ENCODE data around the gene MKLN1. TPM values are rescaled to one million over a fixed set of nuclear protein-coding genes. Genes with fewer than 3 reads are reported as not detected.

Gene MKLN1
- total RNA-seq, 1 experiment from 2014 or later: 34.3 TPM

DNA sequence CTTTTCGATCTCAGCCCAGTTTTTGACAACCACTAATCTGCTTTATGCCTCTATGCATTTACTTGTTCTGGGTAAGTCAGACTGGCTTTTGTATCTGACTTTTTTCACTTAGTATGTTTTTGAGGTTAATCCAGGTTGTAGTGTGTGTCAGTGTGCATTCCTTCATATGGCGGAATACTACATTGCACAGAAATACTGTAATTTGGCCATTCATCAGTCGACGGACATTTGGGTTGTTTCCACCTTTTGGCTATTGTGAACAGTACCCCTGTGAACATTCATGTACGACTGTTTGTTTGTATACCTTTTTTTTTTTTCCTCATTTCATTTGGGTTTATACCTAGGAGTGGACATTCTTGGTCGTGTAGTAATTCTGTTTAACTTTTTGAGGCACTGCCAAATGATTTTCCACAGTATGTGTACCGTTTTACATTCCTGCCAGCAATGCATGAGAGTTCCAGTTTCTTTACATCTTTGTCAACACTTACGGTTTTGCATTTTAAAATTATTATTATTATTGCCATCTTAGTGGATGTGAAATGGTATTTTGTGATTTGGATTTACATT, 57.4 kb downstream of the MKLN1 start:
- H2AK5ac ChIP-seq (ENCODE audit: insufficient read length, low read length): no peak overlapping the region
- TF ChIP-seq, protein P1, sequence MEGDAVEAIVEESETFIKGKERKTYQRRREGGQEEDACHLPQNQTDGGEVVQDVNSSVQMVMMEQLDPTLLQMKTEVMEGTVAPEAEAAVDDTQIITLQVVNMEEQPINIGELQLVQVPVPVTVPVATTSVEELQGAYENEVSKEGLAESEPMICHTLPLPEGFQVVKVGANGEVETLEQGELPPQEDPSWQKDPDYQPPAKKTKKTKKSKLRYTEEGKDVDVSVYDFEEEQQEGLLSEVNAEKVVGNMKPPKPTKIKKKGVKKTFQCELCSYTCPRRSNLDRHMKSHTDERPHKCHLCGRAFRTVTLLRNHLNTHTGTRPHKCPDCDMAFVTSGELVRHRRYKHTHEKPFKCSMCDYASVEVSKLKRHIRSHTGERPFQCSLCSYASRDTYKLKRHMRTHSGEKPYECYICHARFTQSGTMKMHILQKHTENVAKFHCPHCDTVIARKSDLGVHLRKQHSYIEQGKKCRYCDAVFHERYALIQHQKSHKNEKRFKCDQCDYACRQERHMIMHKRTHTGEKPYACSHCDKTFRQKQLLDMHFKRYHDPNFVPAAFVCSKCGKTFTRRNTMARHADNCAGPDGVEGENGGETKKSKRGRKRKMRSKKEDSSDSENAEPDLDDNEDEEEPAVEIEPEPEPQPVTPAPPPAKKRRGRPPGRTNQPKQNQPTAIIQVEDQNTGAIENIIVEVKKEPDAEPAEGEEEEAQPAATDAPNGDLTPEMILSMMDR (conservative IDR thresholded peaks at IDR 0.05): no peak

More for the DNA sequence above, 57.4 kb downstream of the MKLN1 start:
- H3K56ac ChIP-seq (ENCODE audit: insufficient read length, low read depth, low read length): no peak overlapping the region
- no peaks in the 10 kb centered on the region for H3K4me1 ChIP-seq (ENCODE audit: insufficient read depth, low read length)
- Mint-ChIP-seq H3K4me3 (no peak overlapping the region), H3K27ac (no peak overlapping the region), H3K9me3 (no peaks in the 10 kb centered on the region), H3K4me1 (peaks cover 5% of the 10 kb centered on the region in 2 experiments), H3K27me3 (ENCODE audit: low read depth) (no peaks in the 10 kb centered on the region), H3K36me3 (ENCODE audit: insufficient read depth in 1 of 3, low read depth in 3 of 3) (peaks cover 1 to 13% (median 10%) of the 10 kb centered on the region in 3 experiments; a peak in 4 of 7 replicates)
- H3T11ph ChIP-seq (ENCODE audit: low read length): no peak overlapping the region
- no peak overlapping the region for H4K8ac ChIP-seq (replicated peaks; ENCODE audit: insufficient read length, low read depth, low read length)
- H4K20me1 ChIP-seq (ENCODE audit: control insufficient read depth, insufficient read depth, insufficient read length): no peaks in the 10 kb centered on the region
- no peak overlapping the region for H3K4ac ChIP-seq (ENCODE audit: low read depth, low read length)
- H2BK12ac ChIP-seq (ENCODE audit: insufficient read length, low read depth, low read length): no peak overlapping the region
- H2AFZ ChIP-seq (ENCODE audit: low read length): no peak overlapping the region
- no CpG with 5 or more reads among the region's 8 CpGs for WGBS (ENCODE audit: extremely low coverage, insufficient read length, low lambda C conversion rate)
- H3K27me3 ChIP-seq (ENCODE audit: insufficient read depth, low read length): no peaks in the 10 kb centered on the region
- DNase-seq: no peak
- H3K27ac ChIP-seq (ENCODE audit: insufficient read length, low read depth, low read length): no peak overlapping the region
- no peak overlapping the region for H2BK15ac ChIP-seq (ENCODE audit: low read depth, low read length)
- H3K18ac ChIP-seq (ENCODE audit: insufficient read length, low read depth, low read length): no peak overlapping the region
- H3K79me1 ChIP-seq (ENCODE audit: insufficient read depth, low read depth, low read length, poor library complexity, severe bottlenecking): no peaks in the 10 kb centered on the region
- H3K79me2 ChIP-seq (ENCODE audit: insufficient read depth, low read length): no peaks in the 10 kb centered on the region
- H2BK5ac ChIP-seq (ENCODE audit: insufficient read length, low read length): no peak overlapping the region
- no peak overlapping the region for H2BK20ac ChIP-seq (ENCODE audit: low read depth, low read length, poor library complexity, severe bottlenecking)
- no peak overlapping the region for H4K91ac ChIP-seq (ENCODE audit: insufficient read length, low read depth, low read length)
- H4K5ac ChIP-seq (ENCODE audit: insufficient read length, low read depth, low read length): no peak overlapping the region
- H2BK120ac ChIP-seq (ENCODE audit: low read depth, low read length, poor library complexity, severe bottlenecking): no peak overlapping the region
- H3K9me3 ChIP-seq (ENCODE audit: control insufficient read depth, low read depth, low read length): no peaks in the 10 kb centered on the region
- H3K23ac ChIP-seq (ENCODE audit: insufficient read length, low read depth, low read length): no peak overlapping the region
- H3K4me2 ChIP-seq (ENCODE audit: insufficient read depth, insufficient read length, low read length): no peak overlapping the region
- H3K9ac ChIP-seq (ENCODE audit: extremely low read depth, insufficient read length, low read length): no peak overlapping the region
- no peaks in the 10 kb centered on the region for H3K23me2 ChIP-seq (ENCODE audit: insufficient read length, low read depth, low read length, poor library complexity, severe bottlenecking)
- no peak overlapping the region for H3K14ac ChIP-seq (ENCODE audit: insufficient read depth, low read length)
